ENCODE results near the gene ASTN2.

ASTN2 gene

DNA sequence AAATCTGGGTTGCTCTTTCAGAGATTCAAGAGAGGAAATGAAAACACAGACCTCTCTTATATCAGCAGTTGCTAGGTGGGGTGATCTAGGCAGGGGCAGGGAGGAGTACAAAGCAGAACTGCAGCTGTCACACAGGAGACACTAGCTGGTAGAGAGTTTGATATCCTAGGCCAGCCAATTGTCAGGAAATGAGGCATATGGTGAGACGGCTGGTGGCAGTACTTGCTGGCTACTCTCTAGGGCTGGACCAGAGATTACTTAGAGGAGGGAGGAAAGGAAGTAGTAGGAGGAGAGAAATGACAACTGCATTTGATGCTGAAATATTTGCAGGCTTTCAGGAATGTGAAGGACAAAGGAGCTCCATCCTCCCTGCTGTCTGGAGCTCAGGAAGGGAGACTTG lies 614.0 kb downstream of the ASTN2 start:
- no peak for DNase-seq (ENCODE audit: low read depth)

GRCh38 chr9:116800074-116800473 lies 614.8 kb downstream of the ASTN2 start:
- no peak for DNase-seq (ENCODE audit: low read depth)

GRCh38 chr9:116798521-116798920 lies 616.3 kb downstream of the ASTN2 start:
- no peak for DNase-seq (ENCODE audit: low read depth)

DNA sequence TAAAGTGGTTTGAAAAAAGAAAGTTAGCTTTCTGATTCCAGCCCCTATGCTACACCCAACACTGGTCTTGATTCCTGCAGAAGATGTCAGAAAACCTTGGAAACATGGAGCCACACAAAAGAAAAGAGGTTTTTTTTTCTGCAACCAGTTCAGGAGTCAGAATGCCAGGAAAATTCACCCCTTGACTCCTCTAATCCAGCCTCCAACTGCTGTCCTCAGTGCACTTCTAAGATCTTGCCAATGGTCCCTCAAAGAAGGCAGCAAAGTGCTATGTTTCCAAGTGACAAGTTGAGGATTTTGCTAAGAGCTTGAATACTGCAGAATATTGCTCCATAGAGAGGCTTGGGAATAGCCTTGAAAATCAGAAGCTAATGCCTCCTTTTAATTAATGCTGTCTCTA lies 617.6 kb downstream of the ASTN2 start:
- DNase-seq (ENCODE audit: low read depth): no peak

DNA sequence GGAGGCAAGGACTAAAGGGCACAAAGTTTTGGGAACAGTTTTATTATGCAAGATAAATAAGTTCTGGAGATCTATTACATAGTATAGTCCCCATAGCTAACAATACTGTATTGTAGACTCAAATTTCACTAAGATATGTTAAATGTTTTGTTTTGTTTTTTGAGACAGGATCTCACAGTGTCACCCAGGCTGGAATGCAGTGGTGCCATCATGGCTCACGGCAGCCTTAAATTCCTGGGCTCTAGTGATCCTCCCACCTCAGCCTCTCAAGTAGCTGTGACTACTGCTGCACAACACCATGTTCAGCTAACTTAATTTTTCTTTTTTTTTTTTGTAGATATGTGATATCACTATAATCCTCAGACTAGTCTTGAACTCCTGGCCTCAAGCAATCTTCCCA lies 618.2 kb downstream of the ASTN2 start:
- DNase-seq (ENCODE audit: low read depth): no peak

- DNase-seq (ENCODE audit: low read depth): no peak
These were observed 619.0 kb downstream of the ASTN2 start for GRCh38 chr9:116795821-116796220.

GRCh38 chr9:116792271-116792670 lies 622.6 kb downstream of the ASTN2 start:
- DNase-seq (ENCODE audit: low read depth): no peak

- DNase-seq (ENCODE audit: low read depth): no peak
These were observed 623.5 kb downstream of the ASTN2 start for GRCh38 chr9:116791326-116791725.

DNA sequence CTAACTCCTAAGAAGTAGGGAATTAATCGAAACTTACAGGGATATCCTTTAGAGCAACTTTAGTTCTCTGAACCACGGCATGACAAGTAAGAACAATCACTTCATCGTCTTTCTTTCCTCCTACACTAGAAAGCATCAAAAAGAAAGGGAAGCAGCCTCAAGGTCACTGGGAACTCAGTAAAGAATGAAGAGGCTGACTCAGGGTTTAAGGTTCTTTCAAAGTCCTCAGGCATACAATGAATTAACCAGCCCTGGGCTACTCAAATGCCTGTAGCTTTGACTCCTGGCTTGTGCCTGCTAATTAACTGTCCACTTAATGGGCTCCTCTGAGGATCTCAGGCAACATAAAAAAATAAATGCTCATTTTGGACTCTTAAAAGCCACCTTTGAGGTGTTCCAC lies 625.8 kb downstream of the ASTN2 start:
- no peak for DNase-seq (ENCODE audit: low read depth)

- no peak for DNase-seq (ENCODE audit: low read depth)
These were observed 628.1 kb downstream of the ASTN2 start for GRCh38 chr9:116786737-116787136.

- no peak for DNase-seq (ENCODE audit: low read depth)
These were observed 637.7 kb downstream of the ASTN2 start for GRCh38 chr9:116777116-116777515.

- no peak for DNase-seq (ENCODE audit: low read depth)
These were observed 640.3 kb downstream of the ASTN2 start for GRCh38 chr9:116774421-116775180.

- no peak for DNase-seq (ENCODE audit: low read depth)
These were observed 647.6 kb downstream of the ASTN2 start for GRCh38 chr9:116767219-116767618.

GRCh38 chr9:116765011-116765410 lies 649.8 kb downstream of the ASTN2 start:
- no peak for DNase-seq (ENCODE audit: low read depth)

GRCh38 chr9:116763770-116764169 lies 651.1 kb downstream of the ASTN2 start:
- DNase-seq (ENCODE audit: low read depth): no peak

GRCh38 chr9:116760636-116761035 lies 654.2 kb downstream of the ASTN2 start:
- DNase-seq (ENCODE audit: low read depth): no peak

DNA sequence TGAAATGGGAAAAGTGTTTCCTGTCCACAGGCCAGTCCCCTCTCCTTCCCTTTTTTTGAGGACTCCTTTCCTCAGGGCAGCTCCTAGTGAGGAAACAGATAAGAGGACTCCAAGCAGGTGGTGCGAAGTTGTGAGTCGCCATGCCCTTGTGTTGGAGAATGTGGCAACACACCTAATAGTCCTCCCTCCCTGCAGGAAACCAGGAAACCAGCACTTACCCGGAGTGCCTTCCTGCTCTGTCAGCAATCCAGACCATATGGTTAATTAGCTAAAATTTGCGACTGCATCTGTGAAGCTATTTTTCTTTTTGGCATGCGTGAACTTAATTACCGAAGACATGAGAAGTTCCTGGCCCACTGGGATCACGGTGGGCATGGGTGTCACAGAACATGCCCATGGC lies 657.8 kb downstream of the ASTN2 start:
- DNase-seq (ENCODE audit: low read depth): no peak

DNA sequence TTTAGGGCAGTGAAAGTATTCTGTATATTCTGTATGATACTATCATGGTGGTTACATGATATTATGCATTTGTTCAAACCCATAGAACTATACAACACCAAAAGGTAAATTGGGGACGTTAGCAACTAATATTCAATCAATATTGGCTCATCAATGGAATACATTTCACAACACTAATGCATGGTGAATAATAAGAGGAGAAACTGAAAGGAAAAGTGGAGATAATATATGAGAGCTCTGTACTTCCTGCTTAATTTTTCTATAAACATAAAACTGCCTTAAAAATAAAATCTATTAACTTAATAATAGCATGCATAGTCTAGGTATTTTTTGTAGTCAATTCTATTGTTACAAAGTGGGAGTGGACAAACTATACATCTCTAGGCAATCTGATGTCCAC lies 661.5 kb downstream of the ASTN2 start:
- DNase-seq (ENCODE audit: low read depth): no peak

GRCh38 chr9:116750510-116750909 lies 664.3 kb downstream of the ASTN2 start:
- DNase-seq (ENCODE audit: low read depth): no peak

- no peak for DNase-seq (ENCODE audit: low read depth)
These were observed 665.1 kb downstream of the ASTN2 start for GRCh38 chr9:116749772-116750171.

- DNase-seq (ENCODE audit: low read depth): no peak
These were observed 665.7 kb downstream of the ASTN2 start for GRCh38 chr9:116749176-116749575.

DNA sequence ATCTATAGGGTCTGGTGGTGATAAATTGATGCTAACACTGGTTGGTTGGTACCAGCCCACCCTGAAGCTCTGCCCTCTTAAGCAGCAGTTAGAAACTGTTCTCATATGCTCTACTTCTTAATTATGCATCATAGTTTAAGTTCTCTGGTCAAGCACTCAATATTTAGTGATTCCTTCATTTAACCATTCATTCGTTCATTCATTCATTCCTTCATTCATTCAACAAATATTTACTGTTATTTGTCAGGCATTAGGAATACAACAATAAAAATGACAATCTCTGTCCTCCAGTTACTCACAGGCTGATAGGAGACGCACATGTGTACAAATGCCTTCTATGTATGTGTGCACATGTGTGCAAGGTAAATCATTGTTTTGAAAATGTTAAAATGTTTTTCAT lies 673.1 kb downstream of the ASTN2 start:
- DNase-seq (ENCODE audit: low read depth): no peak

DNA sequence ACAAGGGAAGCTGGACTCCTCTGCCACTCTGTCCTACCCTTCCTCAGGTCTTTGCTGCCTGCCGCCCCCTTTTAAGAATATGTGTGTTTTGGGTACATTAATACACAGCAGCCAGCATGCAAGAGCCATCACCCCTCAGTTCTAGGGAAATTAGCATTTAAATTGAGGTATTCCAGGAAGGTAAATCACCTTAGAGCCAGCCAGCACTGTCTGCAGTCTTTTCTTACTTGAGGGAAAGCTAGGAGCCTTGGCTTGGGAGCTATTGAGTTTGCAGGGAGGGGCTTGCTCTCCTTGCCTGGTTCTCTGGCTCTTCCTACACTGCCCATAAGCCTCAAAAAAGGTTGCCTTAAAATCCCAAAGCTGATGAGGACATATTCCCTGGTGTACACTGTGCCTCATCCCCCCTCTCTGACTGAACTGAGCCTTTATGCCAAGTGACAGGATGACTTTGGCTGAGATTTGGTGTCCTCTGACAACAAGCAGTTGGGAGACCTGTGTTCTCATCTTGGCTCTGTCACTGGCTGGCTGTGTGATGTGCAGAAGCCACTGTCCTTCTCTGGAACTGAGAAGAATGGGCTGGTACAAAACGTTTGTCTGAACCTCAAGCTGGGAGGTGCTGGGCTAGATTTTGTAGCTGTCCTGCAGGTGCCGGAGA lies 673.6 kb downstream of the ASTN2 start:
- no peak for DNase-seq (ENCODE audit: low read depth)

- DNase-seq (ENCODE audit: low read depth): peak; percentile 6
These were observed 677.7 kb downstream of the ASTN2 start for GRCh38 chr9:116737152-116737546.

All from activated T-helper 1 cell treated with Interleukin-2 at 50 U/mL for 16 hours (primary cell).